ENCODE results near the gene CAB39L. TPM values are rescaled to one million over a fixed set of nuclear protein-coding genes. Genes with fewer than 3 reads are reported as not detected.

The CAB39L gene
- total RNA-seq, 4 donors from 2014 or later: 75.4 to 119 (median 81.8) TPM

DNA sequence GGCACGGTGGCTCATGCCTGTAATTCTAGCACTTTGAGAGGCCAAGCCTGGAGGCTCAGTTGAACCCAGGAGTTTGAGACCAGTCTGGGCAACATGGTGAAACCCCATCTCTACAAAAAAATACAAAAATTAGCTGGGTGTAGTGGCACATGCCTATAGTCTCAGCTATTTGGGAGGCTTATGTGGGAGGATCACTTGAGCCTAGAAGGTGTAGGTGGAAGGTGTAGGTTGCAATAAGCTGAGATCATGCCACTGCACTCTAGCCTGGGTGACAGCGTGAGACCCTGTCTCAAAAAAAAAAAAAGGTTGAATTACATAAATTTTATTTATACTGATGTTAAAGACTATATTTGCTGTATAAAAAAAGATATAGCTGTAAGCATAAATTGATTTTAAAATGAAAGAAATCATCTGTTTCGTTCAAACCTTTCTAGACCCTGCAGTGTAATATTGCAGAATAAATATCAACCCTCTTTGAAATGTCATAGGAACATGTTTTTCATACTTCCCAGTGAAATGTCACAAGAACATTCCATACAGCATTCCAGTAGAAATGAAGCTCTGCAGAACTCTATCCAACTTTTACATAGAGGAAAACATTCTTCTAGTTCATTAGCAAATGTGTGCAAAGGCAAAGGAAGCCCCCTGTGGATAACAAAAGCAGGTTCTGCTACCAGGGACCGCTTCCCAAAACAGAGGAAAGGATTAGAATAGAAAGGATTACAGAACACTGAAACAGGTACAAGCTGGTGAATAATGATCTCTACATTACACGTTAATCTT lies 76.0 kb downstream of the CAB39L start:
- intact Hi-C loops (cut with DNase I): no loop called here

DNA sequence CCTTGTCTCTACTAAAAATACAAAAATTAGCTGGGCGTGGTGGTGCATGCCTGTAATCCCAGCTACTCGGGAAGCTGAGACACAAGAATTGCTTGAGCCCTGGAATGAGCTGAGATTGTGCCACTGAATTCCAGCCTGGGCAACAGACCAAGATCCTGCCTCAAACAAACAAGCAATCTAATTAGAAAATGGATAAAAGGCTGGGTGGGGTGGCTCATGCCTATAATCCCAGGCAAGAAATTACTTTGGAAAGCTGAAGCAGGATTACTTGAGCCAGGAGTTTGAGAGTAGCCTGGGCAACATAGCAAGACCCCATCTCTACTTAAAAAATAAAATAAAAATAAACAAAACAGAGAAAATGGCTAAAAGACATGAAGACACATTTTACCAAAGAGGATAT lies 77.0 kb downstream of the CAB39L start:
- intact Hi-C loops (cut with DNase I): no loop called here
- Histone ChIP-seq H3K9me3 (peaks cover 0 to 11% (median 0%) of the 10 kb centered on the region in 4 donors), H3K27ac (replicated peaks in 1 of 4) (peak overlapping the region; percentile 61 to 76 (median 73)), H3K36me3 (peaks cover 0 to 4% (median 2%) of the 10 kb centered on the region in 4 donors), H3K4me1 (peaks cover 4 to 49% (median 46%) of the 10 kb centered on the region in 4 donors), H3K27me3 (no peaks in the 10 kb centered on the region), H3K4me3 (no peak overlapping the region)
- TF ChIP-seq, protein P1, sequence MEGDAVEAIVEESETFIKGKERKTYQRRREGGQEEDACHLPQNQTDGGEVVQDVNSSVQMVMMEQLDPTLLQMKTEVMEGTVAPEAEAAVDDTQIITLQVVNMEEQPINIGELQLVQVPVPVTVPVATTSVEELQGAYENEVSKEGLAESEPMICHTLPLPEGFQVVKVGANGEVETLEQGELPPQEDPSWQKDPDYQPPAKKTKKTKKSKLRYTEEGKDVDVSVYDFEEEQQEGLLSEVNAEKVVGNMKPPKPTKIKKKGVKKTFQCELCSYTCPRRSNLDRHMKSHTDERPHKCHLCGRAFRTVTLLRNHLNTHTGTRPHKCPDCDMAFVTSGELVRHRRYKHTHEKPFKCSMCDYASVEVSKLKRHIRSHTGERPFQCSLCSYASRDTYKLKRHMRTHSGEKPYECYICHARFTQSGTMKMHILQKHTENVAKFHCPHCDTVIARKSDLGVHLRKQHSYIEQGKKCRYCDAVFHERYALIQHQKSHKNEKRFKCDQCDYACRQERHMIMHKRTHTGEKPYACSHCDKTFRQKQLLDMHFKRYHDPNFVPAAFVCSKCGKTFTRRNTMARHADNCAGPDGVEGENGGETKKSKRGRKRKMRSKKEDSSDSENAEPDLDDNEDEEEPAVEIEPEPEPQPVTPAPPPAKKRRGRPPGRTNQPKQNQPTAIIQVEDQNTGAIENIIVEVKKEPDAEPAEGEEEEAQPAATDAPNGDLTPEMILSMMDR (IDR thresholded peaks at IDR 0.05): no peak
- TF ChIP-seq EP300 (IDR thresholded peaks at IDR 0.05): no peak
- TF ChIP-seq POLR2A (IDR thresholded peaks at IDR 0.05; ENCODE audit: low read depth): no peak
- TF ChIP-seq POLR2AphosphoS5 (IDR thresholded peaks at IDR 0.05): no peak
- WGBS: 70% methylated on average over 2 of the region's 2 CpGs
- DNase-seq (ENCODE audit: extremely low spot score): no peak

More for the DNA sequence above, 76.0 kb downstream of the CAB39L start:
- no peak for DNase-seq (ENCODE audit: extremely low spot score)
- no peaks in the 10 kb centered on the region for H3K27me3 ChIP-seq
- H3K4me1 ChIP-seq: peaks cover 4 to 59% (median 56%) of the 10 kb centered on the region in 4 donors
- peak overlapping the region; percentile 61 to 76 (median 73) for H3K27ac ChIP-seq (replicated peaks in 1 of 4)
- no peak for TF ChIP-seq EP300 (IDR thresholded peaks at IDR 0.05)
- TF ChIP-seq, protein P1 (IDR thresholded peaks at IDR 0.05): peak in 1 of 3 experiments; percentile 19
- H3K36me3 ChIP-seq: peaks cover 0 to 6% (median 0%) of the 10 kb centered on the region in 4 donors
- peak overlapping the region in 2 of 4 donors; percentile 13 to 23 for H3K4me3 ChIP-seq
- H3K9me3 ChIP-seq: peaks cover 0 to 11% (median 0%) of the 10 kb centered on the region in 4 donors
- WGBS: 55% methylated on average over 5 of the region's 5 CpGs

DNA sequence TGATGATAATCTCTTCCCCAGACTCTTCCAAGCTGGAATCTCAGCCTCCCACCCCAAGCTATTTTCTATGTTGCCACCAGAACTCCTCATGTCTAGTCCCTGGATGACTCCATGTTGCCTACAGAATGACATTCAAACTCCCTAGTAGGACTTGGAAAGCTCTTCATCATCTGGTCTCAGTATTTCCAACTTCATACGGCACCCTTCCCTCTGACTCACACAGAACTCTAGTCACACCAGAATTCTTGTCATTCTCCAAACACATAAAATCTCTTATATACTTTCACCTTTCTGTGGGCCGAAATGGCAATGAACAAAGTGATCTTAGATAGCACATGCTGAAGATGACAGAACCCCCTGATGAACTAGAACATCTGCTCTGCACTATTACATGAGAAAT lies 86.2 kb downstream of the CAB39L start:
- Histone ChIP-seq H3K36me3 (peaks cover 6 to 28% (median 9%) of the 10 kb centered on the region in 4 donors), H3K9me3 (no peaks in the 10 kb centered on the region), H3K27me3 (no peaks in the 10 kb centered on the region), H3K27ac (replicated peaks in 1 of 4) (peak overlapping the region; percentile 56 to 76 (median 62)), H3K4me3 (no peak overlapping the region), H3K4me1 (peaks cover 3 to 32% (median 21%) of the 10 kb centered on the region in 4 donors)
- TF ChIP-seq, protein P1 (IDR thresholded peaks at IDR 0.05): no peak
- TF ChIP-seq POLR2AphosphoS5 (IDR thresholded peaks at IDR 0.05): no peak
- TF ChIP-seq POLR2A (IDR thresholded peaks at IDR 0.05; ENCODE audit: low read depth): no peak
- TF ChIP-seq EP300 (IDR thresholded peaks at IDR 0.05): no peak
- intact Hi-C loops (cut with DNase I): loop anchor here (5.0 kb wide), 1 partner anchor 40 kb away; no protein-coding TSS in a partner anchor
- 65% methylated on average over 2 of the region's 2 CpGs for WGBS
- DNase-seq (ENCODE audit: extremely low spot score): no peak

DNA sequence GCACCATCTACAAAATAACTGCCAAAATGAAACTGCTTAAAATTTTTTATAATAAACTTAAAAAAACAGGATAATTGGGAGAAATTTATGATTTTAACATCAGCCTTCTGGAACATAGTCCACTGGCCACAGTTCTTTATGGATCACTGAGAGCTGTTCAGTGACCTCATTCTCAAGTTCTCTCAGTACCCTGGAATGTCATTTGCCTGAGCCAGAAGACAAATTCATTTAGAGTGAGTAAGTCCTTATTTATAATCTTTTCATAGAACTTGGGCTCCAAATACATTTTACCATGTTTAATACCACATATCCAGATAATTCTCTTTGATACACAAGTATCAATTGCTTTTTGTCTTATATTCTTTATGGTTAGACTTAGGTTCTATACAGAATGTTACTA lies 87.6 kb downstream of the CAB39L start:
- no peak for DNase-seq (ENCODE audit: extremely low spot score)
- Histone ChIP-seq H3K4me3 (no peak overlapping the region), H3K4me1 (peaks cover 3 to 32% (median 21%) of the 10 kb centered on the region in 4 donors), H3K27me3 (no peaks in the 10 kb centered on the region), H3K36me3 (peaks cover 6 to 28% (median 8%) of the 10 kb centered on the region in 4 donors), H3K9me3 (no peaks in the 10 kb centered on the region), H3K27ac (replicated peaks in 1 of 4) (peak overlapping the region; percentile 56 to 76 (median 62))
- TF ChIP-seq, protein P1 (IDR thresholded peaks at IDR 0.05): no peak
- TF ChIP-seq POLR2AphosphoS5 (IDR thresholded peaks at IDR 0.05) (peak in 1 of 2 donors; percentile 71), EP300 (IDR thresholded peaks at IDR 0.05) (no peak), POLR2A (IDR thresholded peaks at IDR 0.05; ENCODE audit: low read depth) (no peak)
- intact Hi-C loops (cut with DNase I): loop anchor here (5.0 kb wide), 1 partner anchor 41 kb away; no protein-coding TSS in a partner anchor
